HG03575 (cell line): ENCODE measurements around the gene MYO5B.

Source experiments
- ATAC-seq: cut with Tn5 transposase; IDR thresholded peaks from one replicate; pipeline ENCODE4 v1.9.1; 2021; ENCODE audit not compliant: unreplicated experiment, insufficient number of reproducible peaks, low FRiP score; ENCODE audit errors: extremely low read depth

Gene MYO5B

GRCh38 chr18:50159654-50160046, 35.3 kb downstream of the MYO5B start:
- no peak for ATAC-seq

GRCh38 chr18:50158866-50159653, 35.9 kb downstream of the MYO5B start:
- no peak for ATAC-seq

GRCh38 chr18:50155406-50155805, 39.5 kb downstream of the MYO5B start:
- no peak for ATAC-seq

- ATAC-seq = no peak
These were observed 40.5 kb downstream of the MYO5B start for GRCh38 chr18:50154420-50154819.

- no peak for ATAC-seq
These were observed 42.0 kb downstream of the MYO5B start for GRCh38 chr18:50152900-50153299.

- ATAC-seq = no peak
These were observed 43.0 kb downstream of the MYO5B start for GRCh38 chr18:50151926-50152325.

- no peak for ATAC-seq
These were observed 50.4 kb downstream of the MYO5B start for GRCh38 chr18:50144540-50144939.

GRCh38 chr18:50143886-50144285, 51.1 kb downstream of the MYO5B start:
- ATAC-seq = no peak

GRCh38 chr18:50143294-50143693, 51.7 kb downstream of the MYO5B start:
- no peak for ATAC-seq

- no peak for ATAC-seq
These were observed 52.4 kb downstream of the MYO5B start for GRCh38 chr18:50142441-50143120.

- no peak for ATAC-seq
These were observed 56.5 kb downstream of the MYO5B start for GRCh38 chr18:50138181-50139064.

GRCh38 chr18:50135903-50136302, 59.0 kb downstream of the MYO5B start:
- ATAC-seq = no peak

- no peak for ATAC-seq
These were observed 61.4 kb downstream of the MYO5B start for GRCh38 chr18:50133526-50133925.

GRCh38 chr18:50131591-50131990, 63.4 kb downstream of the MYO5B start:
- ATAC-seq = no peak

- ATAC-seq = no peak
These were observed 66.3 kb downstream of the MYO5B start for GRCh38 chr18:50128506-50129271.

GRCh38 chr18:50127516-50128210, 67.3 kb downstream of the MYO5B start:
- no peak for ATAC-seq

GRCh38 chr18:50126471-50126870, 68.5 kb downstream of the MYO5B start:
- no peak for ATAC-seq

GRCh38 chr18:50125456-50125855, 69.5 kb downstream of the MYO5B start:
- ATAC-seq = no peak
